ENCODE data around the gene TMEM191C. TPM values are rescaled to one million over a fixed set of nuclear protein-coding genes. Genes with fewer than 3 reads are reported as not detected.
"Not testable (repeated sequence)": the region's sequence is repeated elsewhere in the genome, so short reads cannot be mapped to it uniquely, and the experiment has no call there.

The TMEM191C gene
- polyA plus RNA-seq, 1 donor, result 1.8 TPM

GRCh38 chr22:21469097-21469994, 2.2 kb downstream of the TMEM191C start:
- DNase-seq, result not testable (repeated sequence)

DNA sequence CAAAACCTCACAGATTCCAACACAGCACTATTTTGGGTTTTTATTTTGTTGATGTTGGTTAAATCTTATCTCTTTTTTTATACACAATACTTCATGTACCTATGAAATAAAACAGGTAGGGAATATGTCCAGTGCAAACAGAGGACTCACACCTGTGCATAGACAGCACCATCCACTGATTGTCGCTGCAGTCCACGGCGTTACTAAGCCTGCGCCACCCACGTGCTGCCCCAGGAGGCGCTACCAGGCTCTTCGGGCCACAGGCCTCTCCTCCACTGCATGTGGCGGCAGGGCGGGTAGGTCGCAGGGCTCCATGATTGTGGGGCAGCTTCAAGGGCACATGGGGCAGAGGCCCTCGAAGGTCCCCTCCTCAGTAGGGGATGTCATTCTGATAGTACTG, 5.8 kb downstream of the TMEM191C start:
- DNase-seq, result not testable (repeated sequence)

DNA sequence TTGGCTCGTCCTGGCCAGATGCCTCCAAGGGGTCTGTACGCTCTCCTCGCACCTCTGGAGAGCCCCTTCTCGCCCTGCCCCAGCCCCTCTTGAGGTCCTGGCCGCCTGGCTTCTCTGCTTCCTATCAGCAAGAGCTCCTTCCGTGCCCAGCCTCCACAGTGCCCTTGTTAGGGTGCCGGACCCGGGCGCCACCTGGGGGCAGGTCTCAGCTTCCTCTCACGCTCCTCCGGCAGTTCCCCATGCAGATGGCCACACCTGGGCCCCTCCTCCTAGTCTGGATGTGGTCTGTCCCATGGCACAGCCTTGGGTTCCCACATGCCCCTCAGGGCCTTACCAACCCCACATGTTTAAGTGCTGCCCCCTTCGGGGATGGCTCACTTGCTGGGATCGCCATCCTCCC, 6.5 kb downstream of the TMEM191C start:
- not testable (repeated sequence) for DNase-seq

DNA sequence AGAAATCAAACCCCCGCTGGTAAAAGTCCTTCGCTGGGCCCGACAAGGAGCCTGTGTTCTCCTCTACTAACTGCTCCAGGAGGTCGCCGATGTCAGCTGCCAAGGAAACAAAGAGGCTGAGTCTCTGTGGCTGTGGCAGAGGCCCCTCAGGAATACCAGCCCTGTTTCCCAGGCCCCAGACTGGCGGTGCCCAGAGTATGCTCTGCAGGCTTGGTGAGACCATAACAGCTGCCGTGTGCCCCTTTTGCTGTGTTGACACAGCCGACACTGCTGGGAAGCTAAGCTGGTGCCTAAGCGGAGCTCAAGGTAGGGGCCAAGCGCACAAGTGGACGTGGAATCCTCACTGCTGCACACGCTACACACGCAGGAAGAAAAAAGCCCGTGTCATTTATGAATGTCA, 16.9 kb downstream of the TMEM191C start:
- not testable (repeated sequence) for DNase-seq

- DNase-seq, result not testable (repeated sequence)
Measured at GRCh38 chr22:21487723-21488122, 20.5 kb downstream of the TMEM191C start.

GRCh38 chr22:21489149-21489680, 22.0 kb downstream of the TMEM191C start:
- DNase-seq, result not testable (repeated sequence)

DNA sequence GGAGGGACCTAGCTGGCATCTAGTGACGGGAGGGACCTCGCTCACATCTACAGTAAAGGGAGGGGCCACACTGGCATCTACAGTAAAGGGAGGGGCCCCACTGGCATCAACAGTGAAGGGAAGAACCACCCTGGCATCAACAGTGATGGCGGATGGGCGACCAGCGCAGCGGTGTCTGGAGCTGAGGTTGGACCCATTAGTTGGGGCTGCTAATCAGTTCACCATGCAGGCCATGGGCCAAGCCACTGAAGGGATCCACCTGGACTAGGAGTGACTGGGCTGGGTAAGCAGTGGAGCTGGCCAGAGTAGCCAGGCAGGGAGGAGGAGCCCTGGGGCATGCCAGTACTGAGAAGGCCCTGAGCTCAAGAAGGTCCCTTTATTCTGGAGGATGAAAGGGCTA, 23.4 kb downstream of the TMEM191C start:
- DNase-seq, result not testable (repeated sequence)

DNA sequence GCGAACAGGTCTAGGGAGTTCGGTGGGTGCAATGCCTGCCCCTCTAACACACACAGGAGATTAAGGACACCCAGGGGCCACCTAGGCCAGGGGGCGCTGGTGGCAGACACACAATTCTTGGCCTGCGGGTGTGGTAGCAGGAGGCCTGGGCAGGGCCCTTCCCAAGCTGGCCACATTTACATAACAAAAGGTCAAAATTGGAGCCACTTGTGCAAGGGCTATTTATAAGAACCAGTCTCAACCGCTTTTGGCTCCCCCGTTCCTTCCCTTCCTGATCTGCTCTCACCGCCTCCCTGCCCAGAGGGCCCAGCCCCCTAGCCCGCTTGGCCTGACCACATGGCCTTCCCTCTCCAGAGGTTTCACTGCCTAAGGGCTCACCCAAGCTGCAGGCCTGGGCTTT, 25.1 kb downstream of the TMEM191C start:
- DNase-seq, result not testable (repeated sequence)

GRCh38 chr22:21493789-21494782, 26.9 kb downstream of the TMEM191C start:
- DNase-seq, result not testable (repeated sequence)

GRCh38 chr22:21497984-21498383, 30.8 kb downstream of the TMEM191C start:
- not testable (repeated sequence) for DNase-seq

GRCh38 chr22:21498489-21498888, 31.3 kb downstream of the TMEM191C start:
- not testable (repeated sequence) for DNase-seq

DNA sequence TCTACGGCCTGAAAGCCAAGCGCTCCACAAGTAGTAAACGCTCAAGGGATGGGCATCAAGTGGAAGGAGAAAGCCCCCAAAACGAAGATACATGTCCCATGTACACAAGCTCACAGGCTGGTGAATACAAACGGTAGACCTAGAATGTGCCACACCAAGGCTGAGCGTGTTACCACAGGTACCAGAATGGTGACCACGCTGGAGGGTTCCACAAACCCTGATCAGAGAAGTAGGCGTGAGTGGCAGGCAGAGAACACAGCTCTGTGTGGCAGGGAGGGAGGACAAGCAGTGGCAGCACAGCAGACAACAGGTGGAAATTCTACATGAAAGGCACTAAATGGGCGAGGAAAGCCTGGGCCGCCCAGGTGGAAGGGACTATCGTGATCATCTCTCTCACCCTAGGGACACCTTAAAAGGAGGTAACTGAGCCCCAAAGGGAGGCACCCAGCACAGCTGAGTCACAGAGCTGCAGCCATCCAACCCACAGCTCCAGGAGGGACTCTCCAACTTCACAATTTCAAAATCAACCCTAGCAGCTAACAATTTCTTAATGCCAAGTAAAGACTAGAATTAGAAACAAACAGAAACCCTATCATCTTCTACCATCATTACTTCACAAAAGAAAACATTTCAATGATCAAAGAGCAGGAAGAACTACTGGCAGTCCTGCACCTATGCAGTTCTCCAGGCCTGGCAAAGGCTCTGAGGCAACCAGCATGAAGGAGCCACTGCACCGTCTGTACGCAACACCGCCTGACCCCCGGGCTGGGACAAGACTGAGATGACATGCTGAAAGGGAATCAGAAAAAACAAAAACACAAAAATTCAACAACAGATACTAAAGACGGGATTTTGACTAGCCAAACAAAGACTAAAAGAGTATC, 32.7 kb downstream of the TMEM191C start:
- not testable (repeated sequence) for DNase-seq

GRCh38 chr22:21510397-21510796, 43.2 kb downstream of the TMEM191C start:
- DNase-seq, result not testable (repeated sequence)

DNA sequence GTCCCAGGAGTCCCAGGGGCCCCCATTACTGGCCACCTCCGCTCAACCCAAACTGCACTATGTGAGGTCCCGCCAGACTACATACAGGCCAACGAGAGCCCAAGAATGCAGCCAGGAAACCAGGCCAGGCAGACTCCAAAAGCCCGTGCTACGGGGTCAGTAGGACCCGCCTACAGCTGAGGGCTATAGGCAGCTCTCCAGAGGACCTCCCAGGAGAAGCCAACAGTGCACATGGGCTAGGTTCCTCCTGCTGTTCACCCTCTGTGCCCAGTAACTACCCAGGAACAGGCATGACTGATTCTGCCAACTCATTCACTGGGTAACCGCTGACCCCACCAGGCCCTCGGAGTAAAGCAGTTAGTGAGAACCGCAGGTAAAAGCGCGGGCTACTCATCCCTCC, 44.8 kb downstream of the TMEM191C start:
- not testable (repeated sequence) for DNase-seq

DNA sequence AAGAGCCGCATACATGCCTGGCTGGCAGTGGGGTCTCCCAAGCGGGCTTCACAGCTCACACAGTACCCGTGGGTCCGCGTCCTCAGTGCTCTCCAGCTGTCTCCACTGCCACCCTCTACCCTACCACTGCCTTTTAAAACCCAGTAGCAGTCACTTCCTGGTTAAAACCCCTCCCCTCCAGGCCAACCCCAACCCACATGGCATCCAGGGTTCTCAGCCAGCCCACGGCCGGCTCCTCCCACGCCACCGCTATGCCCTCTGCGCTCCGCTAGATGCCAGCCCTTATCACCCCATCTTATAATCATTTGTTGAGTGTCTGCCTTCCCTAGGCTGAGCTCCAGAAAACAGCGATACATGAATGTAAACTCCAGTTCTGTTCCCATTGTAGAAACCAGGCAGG, 46.9 kb downstream of the TMEM191C start:
- not testable (repeated sequence) for DNase-seq

- not testable (repeated sequence) for DNase-seq
Measured at GRCh38 chr22:21515234-21515633, 48.0 kb downstream of the TMEM191C start.

GRCh38 chr22:21516522-21516921, 49.3 kb downstream of the TMEM191C start:
- not testable (repeated sequence) for DNase-seq

DNA sequence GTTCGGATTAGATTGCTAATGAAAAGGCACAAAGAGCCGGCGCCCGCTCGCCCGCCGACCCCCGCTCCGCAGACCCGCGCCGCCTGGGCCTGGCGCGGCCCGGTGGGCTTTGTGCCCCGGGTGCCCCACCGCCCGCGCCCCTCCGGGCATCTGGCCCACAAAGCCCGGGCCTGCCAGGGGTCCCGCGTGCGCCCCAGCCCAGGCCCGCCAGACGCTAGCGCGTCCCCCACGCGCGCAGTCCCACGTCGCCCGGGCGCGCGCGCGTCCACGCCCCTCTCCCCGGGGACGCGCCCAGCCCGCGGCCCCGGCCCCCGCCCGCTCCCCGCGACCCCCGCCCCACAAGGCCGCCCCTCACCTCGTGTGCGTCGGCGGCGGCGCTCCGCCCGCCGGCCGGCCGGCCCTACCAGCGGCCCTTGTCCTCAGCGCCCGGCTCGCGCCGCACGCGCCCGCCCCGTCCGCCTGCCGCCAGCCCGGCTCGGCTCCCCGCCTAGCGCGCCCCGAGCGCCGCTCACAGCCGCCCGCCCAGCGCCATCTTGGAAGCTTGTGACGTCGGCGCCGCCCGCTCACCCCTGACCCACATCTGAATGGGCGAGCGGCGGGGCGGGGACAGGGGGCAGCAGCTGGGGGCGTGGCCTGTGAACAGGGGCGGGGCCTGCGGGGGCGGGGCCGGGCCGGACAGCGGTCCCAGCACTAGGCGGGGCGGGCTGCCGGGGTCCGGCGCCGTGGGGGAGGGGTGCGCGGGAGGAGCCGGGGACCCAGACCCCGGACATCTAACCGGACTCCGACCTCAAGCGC, 50.0 kb downstream of the TMEM191C start:
- DNase-seq, result not testable (repeated sequence)

All from left kidney (tissue), 2 donors.